ENCODE data around the gene RPUSD2.

DNA sequence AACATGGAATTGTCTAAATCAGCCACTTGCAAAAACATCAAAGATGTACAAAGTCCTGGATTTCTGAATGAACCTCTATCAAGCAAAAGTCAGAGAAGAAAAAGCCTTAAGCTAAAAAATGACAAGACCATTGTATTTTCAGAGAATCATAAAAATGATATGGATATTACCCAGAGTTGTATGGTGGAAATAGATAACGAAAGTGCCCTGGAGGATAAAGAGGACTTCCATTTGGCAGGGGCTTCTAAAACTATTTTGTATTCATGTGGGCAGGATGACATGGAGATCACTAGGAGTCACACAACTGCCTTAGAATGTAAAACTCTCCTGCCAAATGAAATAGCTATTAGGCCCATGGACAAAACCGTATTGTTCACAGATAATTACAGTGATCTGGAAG lies 54.3 kb downstream of the RPUSD2 start:
- TF ChIP-seq, protein P1, sequence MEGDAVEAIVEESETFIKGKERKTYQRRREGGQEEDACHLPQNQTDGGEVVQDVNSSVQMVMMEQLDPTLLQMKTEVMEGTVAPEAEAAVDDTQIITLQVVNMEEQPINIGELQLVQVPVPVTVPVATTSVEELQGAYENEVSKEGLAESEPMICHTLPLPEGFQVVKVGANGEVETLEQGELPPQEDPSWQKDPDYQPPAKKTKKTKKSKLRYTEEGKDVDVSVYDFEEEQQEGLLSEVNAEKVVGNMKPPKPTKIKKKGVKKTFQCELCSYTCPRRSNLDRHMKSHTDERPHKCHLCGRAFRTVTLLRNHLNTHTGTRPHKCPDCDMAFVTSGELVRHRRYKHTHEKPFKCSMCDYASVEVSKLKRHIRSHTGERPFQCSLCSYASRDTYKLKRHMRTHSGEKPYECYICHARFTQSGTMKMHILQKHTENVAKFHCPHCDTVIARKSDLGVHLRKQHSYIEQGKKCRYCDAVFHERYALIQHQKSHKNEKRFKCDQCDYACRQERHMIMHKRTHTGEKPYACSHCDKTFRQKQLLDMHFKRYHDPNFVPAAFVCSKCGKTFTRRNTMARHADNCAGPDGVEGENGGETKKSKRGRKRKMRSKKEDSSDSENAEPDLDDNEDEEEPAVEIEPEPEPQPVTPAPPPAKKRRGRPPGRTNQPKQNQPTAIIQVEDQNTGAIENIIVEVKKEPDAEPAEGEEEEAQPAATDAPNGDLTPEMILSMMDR (IDR thresholded peaks at IDR 0.05; ENCODE audit: insufficient read depth, low read depth, low read length) = no peak
- no peak for TF ChIP-seq EZH2 (IDR thresholded peaks at IDR 0.05; ENCODE audit: insufficient read depth, low read length)

Data from astrocyte (in vitro differentiated cells and primary cell).